Measurements from ENCODE around the gene RABL6.
"Not testable (repeated sequence)": the region's sequence is repeated elsewhere in the genome, so short reads cannot be mapped to it uniquely, and the experiment has no call there.

Gene RABL6

GRCh38 chr9:136843801-136844740, 36.3 kb downstream of the RABL6 start:
- 0 out of 2 replicates have a peak, but pooled peaks have one; percentile 49 for TF ChIP-seq CTCF (tag by site-specific recombination; IDR thresholded peaks at IDR 0.05)
- TF ChIP-seq KLF9 (tag by site-specific recombination; IDR thresholded peaks at IDR 0.05; ENCODE audit: low read depth) = peak; percentile 84
- TF ChIP-seq KLF1 (tag by site-specific recombination; IDR thresholded peaks at IDR 0.05) = 0 out of 2 replicates have a peak, but pooled peaks have one; percentile 36
- TF ChIP-seq KLF10 (tag by site-specific recombination; IDR thresholded peaks at IDR 0.05) = peak; percentile 47; the same call in 1 of the 2 replicates
- ChIA-PET CTCF (interaction anchor here (0.6 to 3.6 kb wide), 16 partner anchors 12 to 206 kb away, joined by 3 to 27 read pairs (median 4); no protein-coding TSS in a partner anchor), POLR2A (interaction anchor here (0.6 to 3.7 kb wide), 2 partner anchors 44 to 58 kb away, joined by 3 to 17 read pairs; no protein-coding TSS in a partner anchor)
- peaks cover 0 to 18% of the 10 kb centered on the region in 2 experiments; a peak in 1 of 3 replicates for H3K36me3 ChIP-seq (ENCODE audit: control insufficient read depth in 2 of 2, insufficient read depth in 1 of 2, low read length in 2 of 2)
- H3K4me1 ChIP-seq (ENCODE audit: control insufficient read depth, insufficient read depth, low read length); H3K9me3 ChIP-seq (ENCODE audit: control insufficient read depth, insufficient read depth, low read depth, low read length); H3K27ac ChIP-seq (ENCODE audit: extremely low read depth, low read depth, low read length); H3K4me3 ChIP-seq (ENCODE audit: low read depth, low read length): not testable (repeated sequence)

GRCh38 chr9:136844761-136845464, 37.2 kb downstream of the RABL6 start:
- H3K4me3 ChIP-seq (ENCODE audit: low read depth, low read length) = no peak overlapping the region
- TF ChIP-seq, protein P1, sequence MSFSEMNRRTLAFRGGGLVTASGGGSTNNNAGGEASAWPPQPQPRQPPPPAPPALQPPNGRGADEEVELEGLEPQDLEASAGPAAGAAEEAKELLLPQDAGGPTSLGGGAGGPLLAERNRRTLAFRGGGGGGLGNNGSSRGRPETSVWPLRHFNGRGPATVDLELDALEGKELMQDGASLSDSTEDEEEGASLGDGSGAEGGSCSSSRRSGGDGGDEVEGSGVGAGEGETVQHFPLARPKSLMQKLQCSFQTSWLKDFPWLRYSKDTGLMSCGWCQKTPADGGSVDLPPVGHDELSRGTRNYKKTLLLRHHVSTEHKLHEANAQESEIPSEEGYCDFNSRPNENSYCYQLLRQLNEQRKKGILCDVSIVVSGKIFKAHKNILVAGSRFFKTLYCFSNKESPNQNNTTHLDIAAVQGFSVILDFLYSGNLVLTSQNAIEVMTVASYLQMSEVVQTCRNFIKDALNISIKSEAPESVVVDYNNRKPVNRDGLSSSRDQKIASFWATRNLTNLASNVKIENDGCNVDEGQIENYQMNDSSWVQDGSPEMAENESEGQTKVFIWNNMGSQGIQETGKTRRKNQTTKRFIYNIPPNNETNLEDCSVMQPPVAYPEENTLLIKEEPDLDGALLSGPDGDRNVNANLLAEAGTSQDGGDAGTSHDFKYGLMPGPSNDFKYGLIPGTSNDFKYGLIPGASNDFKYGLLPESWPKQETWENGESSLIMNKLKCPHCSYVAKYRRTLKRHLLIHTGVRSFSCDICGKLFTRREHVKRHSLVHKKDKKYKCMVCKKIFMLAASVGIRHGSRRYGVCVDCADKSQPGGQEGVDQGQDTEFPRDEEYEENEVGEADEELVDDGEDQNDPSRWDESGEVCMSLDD (tag by site-specific recombination; IDR thresholded peaks at IDR 0.05) = no peak
- TF ChIP-seq TCF7L2 (IDR thresholded peaks at IDR 0.05; ENCODE audit: borderline replicate concordance, low read depth, low read length) (no peak), ZNF26 (tag by site-specific recombination; IDR thresholded peaks at IDR 0.05) (no peak), ZNF600 (tag by site-specific recombination; IDR thresholded peaks at IDR 0.05) (no peak), ZNF184 (tag by site-specific recombination; IDR thresholded peaks at IDR 0.05) (no peak), ZNF175 (tag by site-specific recombination; IDR thresholded peaks at IDR 0.05) (no peak), ZNF174 (tag by site-specific recombination; IDR thresholded peaks at IDR 0.05) (no peak), ZNF350 (tag by site-specific recombination; IDR thresholded peaks at IDR 0.05) (no peak)
- TF ChIP-seq, protein P2, sequence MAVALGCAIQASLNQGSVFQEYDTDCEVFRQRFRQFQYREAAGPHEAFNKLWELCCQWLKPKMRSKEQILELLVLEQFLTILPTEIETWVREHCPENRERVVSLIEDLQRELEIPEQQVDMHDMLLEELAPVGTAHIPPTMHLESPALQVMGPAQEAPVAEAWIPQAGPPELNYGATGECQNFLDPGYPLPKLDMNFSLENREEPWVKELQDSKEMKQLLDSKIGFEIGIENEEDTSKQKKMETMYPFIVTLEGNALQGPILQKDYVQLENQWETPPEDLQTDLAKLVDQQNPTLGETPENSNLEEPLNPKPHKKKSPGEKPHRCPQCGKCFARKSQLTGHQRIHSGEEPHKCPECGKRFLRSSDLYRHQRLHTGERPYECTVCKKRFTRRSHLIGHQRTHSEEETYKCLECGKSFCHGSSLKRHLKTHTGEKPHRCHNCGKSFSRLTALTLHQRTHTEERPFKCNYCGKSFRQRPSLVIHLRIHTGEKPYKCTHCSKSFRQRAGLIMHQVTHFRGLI (tag by site-specific recombination; IDR thresholded peaks at IDR 0.05) = no peak
- peaks cover 0 to 11% of the 10 kb centered on the region in 2 experiments; a peak in 1 of 3 replicates for H3K36me3 ChIP-seq (ENCODE audit: control insufficient read depth in 2 of 2, insufficient read depth in 1 of 2, low read length in 2 of 2)
- ChIA-PET CTCF (interaction anchor here (1.0 to 2.9 kb wide), 8 partner anchors 15 to 190 kb away, joined by 3 to 14 read pairs (median 4); no protein-coding TSS in a partner anchor), POLR2A (interaction anchor here (3.7 kb wide), 1 partner anchor 45 kb away, joined by 17 read pairs; no protein-coding TSS in a partner anchor)
- H3K9me3 ChIP-seq (ENCODE audit: control insufficient read depth, insufficient read depth, low read depth, low read length) = no peaks in the 10 kb centered on the region
- H3K27ac ChIP-seq (ENCODE audit: extremely low read depth, low read depth, low read length) = no peak overlapping the region
- H3K4me1 ChIP-seq (ENCODE audit: control insufficient read depth, insufficient read depth, low read length) = 0 out of 2 replicates have a peak, but pooled peaks cover 6% of the 10 kb centered on the region
